Neural cell (in vitro differentiated cells): ENCODE measurements around the gene DNM3. TPM values are rescaled to one million over a fixed set of nuclear protein-coding genes. Genes with fewer than 3 reads are reported as not detected.

Source experiments
- H2AFZ ChIP-seq: fragments of 200-600, 300-800 bp; sonication (generic), shearing (Covaris generic); 2 replicates; pipeline ENCODE4 v1.6.0; 2014; ENCODE audit warnings: low read depth, mild to moderate bottlenecking, antibody characterized with exemption, low read length, moderate library complexity
- H3F3A ChIP-seq: fragments of 200-600 bp; shearing (Covaris generic); 2 replicates; pipeline ENCODE4 v1.6.1; 2016; ENCODE audit warnings: mild to moderate bottlenecking, moderate library complexity, mixed read lengths, antibody characterized with exemption, low read length; ENCODE audit not compliant: insufficient read depth, poor library complexity, severe bottlenecking
- H3K27ac ChIP-seq: fragments of 200-600, 300-800 bp; sonication (generic), shearing (Covaris generic); 2 replicates; pipeline ENCODE4 v1.5.1; 2014; ENCODE audit warnings: mild to moderate bottlenecking, low read length, moderate library complexity
- H3K27me3 ChIP-seq: fragments of 300-800, 200-600 bp; sonication (generic), shearing (Covaris generic); 2 replicates; pipeline ENCODE4 v1.6.0; 2014; ENCODE audit warnings: mild to moderate bottlenecking, low read depth, low read length, moderate library complexity; ENCODE audit not compliant: insufficient read depth
- H3K36me3 ChIP-seq: fragments of 300-800, 200-600 bp; sonication (generic), shearing (Covaris generic); 2 replicates; pipeline ENCODE4 v1.5.1; 2014; ENCODE audit warnings: mild to moderate bottlenecking, antibody characterized with exemption, low read length, moderate library complexity; ENCODE audit not compliant: insufficient read depth
- H3K4me2 ChIP-seq: fragments of 300-800, 200-600 bp; sonication (generic), shearing (Covaris generic); 2 replicates; pipeline ENCODE4 v1.6.0; 2014; ENCODE audit warnings: mild to moderate bottlenecking, low read length
- H3K4me3 ChIP-seq: fragments of 300-800, 200-600 bp; sonication (generic), shearing (Covaris generic); 2 replicates; pipeline ENCODE4 v1.5.1; 2014; ENCODE audit warnings: mild to moderate bottlenecking, low read length, moderate library complexity
- H3K79me2 ChIP-seq: fragments of 200-600 bp; shearing (Covaris generic); replicated peaks from 2 replicates; pipeline ENCODE4 v1.6.0; 2014; ENCODE audit warnings: mild to moderate bottlenecking, low read length, moderate library complexity; ENCODE audit not compliant: insufficient read depth
- H3K9ac ChIP-seq: fragments of 300-800, 200-600 bp; sonication (generic), shearing (Covaris generic); 2 replicates; pipeline ENCODE4 v1.6.1; 2016; ENCODE audit warnings: mild to moderate bottlenecking, low read length, mixed read lengths
- H3K9me2 ChIP-seq: fragments of 200-600 bp; shearing (Covaris generic); 2 replicates; pipeline ENCODE4 v1.6.1; 2016; ENCODE audit warnings: mild to moderate bottlenecking, low read length, mixed read lengths; ENCODE audit not compliant: insufficient read depth
- H3K9me3 ChIP-seq: fragments of 200-600, 300-800 bp; sonication (generic), shearing (Covaris generic); 2 replicates; pipeline ENCODE4 v1.6.1; 2016; ENCODE audit warnings: mild to moderate bottlenecking, mixed run types, low read length, moderate library complexity, mixed read lengths
- H4K20me1 ChIP-seq: fragments of 200-600 bp; shearing (Covaris generic); 2 replicates; pipeline ENCODE4 v1.6.1; 2016; ENCODE audit warnings: mild to moderate bottlenecking, mixed run types; ENCODE audit not compliant: insufficient read depth
- CTCF ChIP-seq: fragments of 450-650 bp; IDR thresholded peaks from 2 replicates; pipeline ENCODE4 v1.5.1; 2014; ENCODE audit warnings: antibody characterized with exemption, mild to moderate bottlenecking, moderate library complexity; ENCODE audit not compliant: poor library complexity, severe bottlenecking
- EP300 ChIP-seq: fragments of 450-650 bp; conservative IDR thresholded peaks from 2 replicates; pipeline ENCODE4 v1.6.1; 2014; ENCODE audit warnings: antibody characterized with exemption, mild to moderate bottlenecking, moderate library complexity; ENCODE audit not compliant: poor library complexity, severe bottlenecking
- EZH2 ChIP-seq: fragments of 200-600, 300-800 bp; shearing (Covaris generic), sonication (generic); IDR thresholded peaks from 2 replicates; pipeline ENCODE4 v1.6.1; 2014; ENCODE audit warnings: antibody characterized with exemption, low read length, borderline replicate concordance, mild to moderate bottlenecking; ENCODE audit not compliant: insufficient read depth, poor library complexity, severe bottlenecking
- MXI1 ChIP-seq: fragments of 450-650 bp; conservative IDR thresholded peaks from 2 replicates; pipeline ENCODE4 v1.6.1; 2014; ENCODE audit warnings: antibody characterized with exemption, mild to moderate bottlenecking; ENCODE audit not compliant: poor library complexity, severe bottlenecking
- POLR2AphosphoS5 ChIP-seq: IDR thresholded peaks from 2 replicates; pipeline ENCODE4 v1.6.1; 2012
- RAD21 ChIP-seq: fragments of 450-650 bp; conservative IDR thresholded peaks from 2 replicates; pipeline ENCODE4 v1.6.1; 2014; ENCODE audit warnings: antibody characterized with exemption, mild to moderate bottlenecking, moderate library complexity
- REST ChIP-seq: IDR thresholded peaks from 2 replicates; pipeline ENCODE4 v1.6.1; 2012; ENCODE audit warnings: borderline replicate concordance
- SMC3 ChIP-seq: fragments of 450-650 bp; conservative IDR thresholded peaks from 2 replicates; pipeline ENCODE4 v1.6.1; 2014; ENCODE audit warnings: antibody characterized with exemption, mild to moderate bottlenecking, moderate library complexity; ENCODE audit not compliant: poor library complexity
- TAF1 ChIP-seq: IDR thresholded peaks from 2 replicates; pipeline ENCODE4 v1.6.1; 2012; ENCODE audit warnings: low read depth
- polyA plus RNA-seq: library from polyadenylated mRNA; depleted of rRNA; stranded (reverse); fragments of >200 nt; gene quantifications from 2 replicates; pipeline ENCODE4 v1.2.3, GENCODE V29; 2014

Gene DNM3
- polyA plus RNA-seq, 1 donor from 2014 or later = 37.1 TPM

- no peaks in the 10 kb centered on the region for H3K27me3 ChIP-seq
- no peak overlapping the region for H3K4me2 ChIP-seq
- no peaks in the 10 kb centered on the region for H3K79me2 ChIP-seq
- TF ChIP-seq MXI1 (no peak), CTCF (no peak), RAD21 (no peak), SMC3 (no peak), POLR2AphosphoS5 (no peak), REST (no peak), EZH2 (no peak), TAF1 (no peak), EP300 (no peak)
- H3K9ac ChIP-seq = no peak overlapping the region
- no peak overlapping the region for H2AFZ ChIP-seq
- H3K36me3 ChIP-seq = no peaks in the 10 kb centered on the region
- H3K9me3 ChIP-seq = no peaks in the 10 kb centered on the region
- no peaks in the 10 kb centered on the region for H3F3A ChIP-seq
- H3K27ac ChIP-seq = no peak overlapping the region
- no peak overlapping the region for H3K4me3 ChIP-seq
- H4K20me1 ChIP-seq = no peaks in the 10 kb centered on the region
- no peaks in the 10 kb centered on the region for H3K9me2 ChIP-seq
Observed at GRCh38 chr1:171803461-171804022, 37.8 kb upstream of the DNM3 start.

GRCh38 chr1:171805395-171806115 is 35.7 kb upstream of the DNM3 start:
- TF ChIP-seq TAF1 = no peak
- TF ChIP-seq MXI1 = no peak
- no peak for TF ChIP-seq SMC3
- TF ChIP-seq EZH2 = no peak
- TF ChIP-seq CTCF = no peak
- no peak for TF ChIP-seq POLR2AphosphoS5
- TF ChIP-seq RAD21 = no peak
- TF ChIP-seq EP300 = no peak
- no peak for TF ChIP-seq REST
- Histone ChIP-seq H3F3A (no peaks in the 10 kb centered on the region), H3K4me3 (no peak overlapping the region), H2AFZ (no peak overlapping the region), H3K9me2 (no peaks in the 10 kb centered on the region), H3K4me2 (no peak overlapping the region), H3K36me3 (no peaks in the 10 kb centered on the region), H4K20me1 (no peaks in the 10 kb centered on the region), H3K27me3 (no peaks in the 10 kb centered on the region), H3K9ac (no peak overlapping the region), H3K79me2 (no peaks in the 10 kb centered on the region), H3K27ac (no peak overlapping the region), H3K9me3 (no peaks in the 10 kb centered on the region)
